ENCODE results near the gene TF. TPM values are rescaled to one million over a fixed set of nuclear protein-coding genes. Genes with fewer than 3 reads are reported as not detected.

TF gene
- under 0.01 TPM in 1 of 2 replicates, not detected in the other for total RNA-seq (2014; rRNA removed; shearing (Covaris generic))
- polyA plus RNA-seq (2016; fragmentation: Nextera tagmentation; extraction: Ambion mirVana), result 0.05 TPM in 1 of 2 replicates, not detected in the other

- H3F3A ChIP-seq (ENCODE audit: insufficient read depth), result no peaks in the 10 kb centered on the region
- WGBS, 2 experiments (ENCODE audit: low coverage in 1 of 2, low lambda C conversion rate in 2 of 2, missing lambda C conversion rate in 2 of 2), result 13 to 16% methylated on average over 49 to 50 of the region's 50 CpGs
- in situ Hi-C loops (cut with MboI), result no loop called here
- no peaks in the 10 kb centered on the region for H3K79me2 ChIP-seq (ENCODE audit: insufficient read depth)
- no peaks in the 10 kb centered on the region for H4K20me1 ChIP-seq (ENCODE audit: insufficient read depth)
- H3K27me3 ChIP-seq (replicated peaks; ENCODE audit: insufficient read depth), result peaks cover 47% of the 10 kb centered on the region
- H2AFZ ChIP-seq, result no peak within 1 kb of the TSS
- no peak within 1 kb of the TSS for H3K4me2 ChIP-seq (ENCODE audit: unreplicated experiment)
- TF ChIP-seq EZH2phosphoT487 (IDR thresholded peaks at IDR 0.05; ENCODE audit: insufficient read depth, low read depth), result no peak
- no peak for TF ChIP-seq EZH2 (IDR thresholded peaks at IDR 0.05; ENCODE audit: insufficient read depth, poor library complexity, severe bottlenecking)
- H3K9ac ChIP-seq, result no peak within 1 kb of the TSS
- H3K9me2 ChIP-seq (ENCODE audit: insufficient read depth), result no peaks in the 10 kb centered on the region
- H3K4me3 ChIP-seq, result no peak within 1 kb of the TSS
- no peaks in the 10 kb centered on the region for H3K36me3 ChIP-seq (ENCODE audit: low read depth)
- no peaks in the 10 kb centered on the region for H3K4me1 ChIP-seq (ENCODE audit: insufficient read depth)
- DNase-seq, result peak; percentile 24
- no peak within 1 kb of the TSS for H3K27ac ChIP-seq
- H3K9me3 ChIP-seq (ENCODE audit: low read depth), result no peaks in the 10 kb centered on the region
Measured at GRCh38 chr3:133745981-133746711, at the start of gene TF. Gene TF (plus strand): TSS chr3:133746393. CDS start chr3:133746441, 48 bp downstream.

GRCh38 chr3:133697960-133698359, 48.2 kb upstream of the TF start:
- no peaks in the 10 kb centered on the region for H3F3A ChIP-seq (ENCODE audit: insufficient read depth)

GRCh38 chr3:133699467-133699866, 46.7 kb upstream of the TF start:
- no peak overlapping the region for H3K9ac ChIP-seq
- H3K9me2 ChIP-seq (ENCODE audit: insufficient read depth), result no peaks in the 10 kb centered on the region
- H4K20me1 ChIP-seq (ENCODE audit: insufficient read depth), result no peaks in the 10 kb centered on the region
- no peak for DNase-seq
- in situ Hi-C loops (cut with MboI), result no loop called here
- no peak overlapping the region for H3K4me2 ChIP-seq (ENCODE audit: unreplicated experiment)
- TF ChIP-seq EZH2 (IDR thresholded peaks at IDR 0.05; ENCODE audit: insufficient read depth, poor library complexity, severe bottlenecking) (no peak), EZH2phosphoT487 (IDR thresholded peaks at IDR 0.05; ENCODE audit: insufficient read depth, low read depth) (no peak)
- no peak overlapping the region for H3K27ac ChIP-seq
- H3K9me3 ChIP-seq (ENCODE audit: low read depth), result no peaks in the 10 kb centered on the region
- no peaks in the 10 kb centered on the region; the same call in 1 of the 2 replicates for H3K27me3 ChIP-seq (replicated peaks; ENCODE audit: insufficient read depth)
- no peak overlapping the region for H2AFZ ChIP-seq
- H3K36me3 ChIP-seq (ENCODE audit: low read depth), result no peaks in the 10 kb centered on the region
- WGBS, 2 experiments (ENCODE audit: low coverage in 1 of 2, low lambda C conversion rate in 2 of 2, missing lambda C conversion rate in 2 of 2), result 38 to 39% methylated on average over 2 of the region's 2 CpGs
- H3K79me2 ChIP-seq (ENCODE audit: insufficient read depth), result no peaks in the 10 kb centered on the region
- H3K4me1 ChIP-seq (ENCODE audit: insufficient read depth), result no peaks in the 10 kb centered on the region
- H3F3A ChIP-seq (ENCODE audit: insufficient read depth), result no peaks in the 10 kb centered on the region
- H3K4me3 ChIP-seq, result no peak overlapping the region

More at GRCh38 chr3:133697960-133698359, 48.2 kb upstream of the TF start:
- no peak for TF ChIP-seq EZH2 (IDR thresholded peaks at IDR 0.05; ENCODE audit: insufficient read depth, poor library complexity, severe bottlenecking)
- no peak for TF ChIP-seq EZH2phosphoT487 (IDR thresholded peaks at IDR 0.05; ENCODE audit: insufficient read depth, low read depth)
- WGBS, 2 experiments (ENCODE audit: low coverage in 1 of 2, low lambda C conversion rate in 2 of 2, missing lambda C conversion rate in 2 of 2), result 37 to 40% methylated on average over 2 of the region's 2 CpGs
- Histone ChIP-seq H3K9me2 (ENCODE audit: insufficient read depth) (no peaks in the 10 kb centered on the region), H3K4me3 (no peak overlapping the region), H2AFZ (no peak overlapping the region), H3K4me1 (ENCODE audit: insufficient read depth) (no peaks in the 10 kb centered on the region), H3K27ac (no peak overlapping the region), H3K27me3 (replicated peaks; ENCODE audit: insufficient read depth) (no peaks in the 10 kb centered on the region; the same call in 1 of the 2 replicates), H3K79me2 (ENCODE audit: insufficient read depth) (no peaks in the 10 kb centered on the region), H3K9ac (no peak overlapping the region), H3K9me3 (ENCODE audit: low read depth) (no peaks in the 10 kb centered on the region), H3K36me3 (ENCODE audit: low read depth) (no peaks in the 10 kb centered on the region), H3K4me2 (ENCODE audit: unreplicated experiment) (no peak overlapping the region), H4K20me1 (ENCODE audit: insufficient read depth) (no peaks in the 10 kb centered on the region)
- DNase-seq, result no peak
- in situ Hi-C loops (cut with MboI), result no loop called here

GRCh38 chr3:133699903-133700302, 46.3 kb upstream of the TF start:
- Histone ChIP-seq H3K4me3 (no peak overlapping the region), H3K9me3 (ENCODE audit: low read depth) (no peaks in the 10 kb centered on the region), H3K36me3 (ENCODE audit: low read depth) (no peaks in the 10 kb centered on the region), H3K9me2 (ENCODE audit: insufficient read depth) (no peaks in the 10 kb centered on the region), H3K4me2 (ENCODE audit: unreplicated experiment) (no peak overlapping the region), H3K9ac (no peak overlapping the region), H2AFZ (no peak overlapping the region), H3K27ac (no peak overlapping the region), H4K20me1 (ENCODE audit: insufficient read depth) (no peaks in the 10 kb centered on the region), H3K79me2 (ENCODE audit: insufficient read depth) (no peaks in the 10 kb centered on the region), H3F3A (ENCODE audit: insufficient read depth) (no peaks in the 10 kb centered on the region), H3K27me3 (replicated peaks; ENCODE audit: insufficient read depth) (no peaks in the 10 kb centered on the region; the same call in 1 of the 2 replicates), H3K4me1 (ENCODE audit: insufficient read depth) (no peaks in the 10 kb centered on the region)
- no peak for DNase-seq
- WGBS, 2 experiments (ENCODE audit: low coverage in 1 of 2, low lambda C conversion rate in 2 of 2, missing lambda C conversion rate in 2 of 2), result 29 to 44% methylated on average over 3 of the region's 3 CpGs
- in situ Hi-C loops (cut with MboI), result no loop called here
- TF ChIP-seq EZH2phosphoT487 (IDR thresholded peaks at IDR 0.05; ENCODE audit: insufficient read depth, low read depth), result no peak
- no peak for TF ChIP-seq EZH2 (IDR thresholded peaks at IDR 0.05; ENCODE audit: insufficient read depth, poor library complexity, severe bottlenecking)

Measured in GM23248 (cell line).